ENCODE data around the gene CNOT6.
A peak's percentile ranks its signal among the peaks of the same experiment; 100 is the strongest.
"Not testable (repeated sequence)": the region's sequence is repeated elsewhere in the genome, so short reads cannot be mapped to it uniquely, and the experiment has no call there.

Gene CNOT6

DNA sequence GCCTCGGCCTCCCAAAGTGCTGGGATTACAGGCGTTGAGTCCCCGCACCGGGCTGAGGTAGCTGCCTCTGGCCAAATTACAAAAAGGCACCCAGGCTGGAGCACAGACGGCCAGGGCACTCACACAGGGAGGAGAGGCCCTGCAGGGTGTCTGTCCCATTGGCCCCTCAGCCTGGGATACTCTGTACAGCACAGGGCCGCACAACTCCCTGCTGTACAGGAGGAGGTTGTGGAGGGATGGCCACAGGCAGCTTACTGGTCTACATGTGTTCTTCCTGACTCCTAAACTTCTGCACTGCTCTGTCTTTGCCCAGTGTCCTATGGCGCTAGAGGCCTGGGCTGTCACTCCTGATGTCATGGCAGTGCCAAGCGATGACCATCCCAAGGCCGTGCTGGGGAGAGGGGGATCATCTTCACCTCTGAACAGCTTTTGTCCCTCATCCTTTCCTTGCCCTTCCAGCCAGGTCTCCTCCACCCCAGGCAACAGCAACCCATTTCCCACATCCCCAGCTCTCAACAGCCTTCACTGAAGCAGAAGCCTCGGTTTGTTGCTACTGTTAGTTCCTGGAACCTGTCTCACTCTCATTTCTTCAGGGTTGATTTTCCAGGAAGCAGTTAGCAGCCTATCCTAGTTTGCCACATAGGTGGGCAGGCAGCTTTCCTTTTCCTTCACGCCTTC is 1.8 kb upstream of the CNOT6 start:
- H3K9ac ChIP-seq (ENCODE audit: insufficient read length, low read depth): no peak overlapping the region
- DNase-seq (ENCODE audit: low read depth, low spot score): no peak

DNA sequence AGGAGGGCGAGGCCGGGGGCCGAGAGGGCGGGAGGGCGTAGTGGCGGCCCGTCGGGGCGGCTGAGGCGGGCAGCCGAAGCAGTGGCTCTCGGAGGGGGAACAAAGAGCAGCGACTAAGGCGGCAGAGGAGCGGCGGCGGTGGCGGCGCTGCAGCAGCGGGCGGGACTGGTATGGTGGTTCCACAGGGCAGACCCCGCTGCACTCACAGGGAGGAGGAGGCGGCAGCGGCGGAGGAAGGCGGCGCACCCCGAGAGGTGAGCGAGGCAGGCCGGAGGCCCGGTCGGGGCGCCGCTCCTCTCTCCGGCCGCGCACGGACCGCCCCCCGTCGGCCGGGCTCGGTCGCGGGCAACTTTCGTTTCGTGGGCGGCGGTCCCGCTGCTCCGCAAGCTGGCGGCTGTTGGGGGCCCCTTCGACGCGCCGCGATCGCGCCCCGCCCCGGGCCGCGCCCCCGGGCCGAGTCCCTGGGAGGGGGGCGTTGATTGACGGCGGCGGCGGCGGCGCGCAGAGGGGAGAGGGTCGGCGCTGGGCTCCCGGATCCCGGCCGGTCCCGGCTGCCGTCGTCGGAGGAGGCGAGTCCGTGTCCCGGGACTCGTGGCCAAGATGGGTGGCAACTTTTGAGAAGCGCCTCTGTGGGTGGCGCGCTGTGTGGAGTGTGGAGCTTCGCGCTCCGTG is 467 bp downstream of the CNOT6 start:
- H3K9ac ChIP-seq (ENCODE audit: insufficient read length, low read depth): peak overlapping the region; percentile 91
- DNase-seq (ENCODE audit: low read depth, low spot score): no peak

More for the DNA sequence above, 1.8 kb upstream of the CNOT6 start:
- Histone ChIP-seq H3K4me3 (ENCODE audit: insufficient read length, low read depth) (no peak overlapping the region), H3K9me3 (ENCODE audit: insufficient read depth, low read length) (no peaks in the 10 kb centered on the region), H3K4me1 (ENCODE audit: insufficient read depth, insufficient read length) (peaks cover 2% of the 10 kb centered on the region), H3K36me3 (ENCODE audit: insufficient read depth, insufficient read length, low read length) (peaks cover 17% of the 10 kb centered on the region), H3K27me3 (ENCODE audit: insufficient read depth, insufficient read length) (no peaks in the 10 kb centered on the region)
- TF ChIP-seq ZNF274 (IDR thresholded peaks at IDR 0.05; ENCODE audit: low read depth, low read length) (no peak), YY1 (IDR thresholded peaks at IDR 0.05; ENCODE audit: insufficient read depth, insufficient read length) (no peak), SUZ12 (IDR thresholded peaks at IDR 0.05; ENCODE audit: extremely low read depth, insufficient read depth, insufficient read length) (no peak)

DNA sequence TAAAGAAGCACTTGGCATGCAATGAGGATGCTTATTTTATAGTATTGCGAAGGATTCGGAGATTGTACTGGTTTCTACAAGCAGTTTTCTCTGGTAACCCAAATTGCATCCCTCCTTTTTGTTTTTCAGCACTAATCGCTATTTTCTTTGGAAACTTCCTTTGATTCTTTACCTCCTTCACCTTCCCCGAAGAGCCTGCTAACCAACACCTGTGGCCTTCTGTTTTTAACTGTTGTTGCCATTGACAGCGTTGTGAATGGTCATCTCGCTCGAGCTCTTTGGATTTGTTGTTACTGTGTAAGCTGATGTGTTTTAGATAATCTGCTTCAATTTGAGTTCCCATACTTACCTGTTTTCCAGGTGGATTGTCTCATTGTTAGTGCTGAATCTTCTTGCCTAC is 1.1 kb downstream of the CNOT6 start:
- Histone ChIP-seq H3K4me3 (ENCODE audit: insufficient read length, low read depth) (peak overlapping the region; percentile 84), H3K4me1 (ENCODE audit: insufficient read depth, insufficient read length) (peaks cover 2% of the 10 kb centered on the region), H3K9me3 (ENCODE audit: insufficient read depth, low read length) (no peaks in the 10 kb centered on the region), H3K27me3 (ENCODE audit: insufficient read depth, insufficient read length) (no peaks in the 10 kb centered on the region), H3K36me3 (ENCODE audit: insufficient read depth, insufficient read length, low read length) (peaks cover 18% of the 10 kb centered on the region), H3K9ac (ENCODE audit: insufficient read length, low read depth) (peak overlapping the region; percentile 83)
- no peak for TF ChIP-seq SUZ12 (IDR thresholded peaks at IDR 0.05; ENCODE audit: extremely low read depth, insufficient read depth, insufficient read length)
- TF ChIP-seq ZNF274 (IDR thresholded peaks at IDR 0.05; ENCODE audit: low read depth, low read length): no peak
- TF ChIP-seq YY1 (IDR thresholded peaks at IDR 0.05; ENCODE audit: insufficient read depth, insufficient read length): no peak
- no peak for DNase-seq (ENCODE audit: low read depth, low spot score)

More for the DNA sequence above, 467 bp downstream of the CNOT6 start:
- no peaks in the 10 kb centered on the region for H3K9me3 ChIP-seq (ENCODE audit: insufficient read depth, low read length)
- peaks cover 2% of the 10 kb centered on the region for H3K4me1 ChIP-seq (ENCODE audit: insufficient read depth, insufficient read length)
- no peaks in the 10 kb centered on the region for H3K27me3 ChIP-seq (ENCODE audit: insufficient read depth, insufficient read length)
- TF ChIP-seq SUZ12 (IDR thresholded peaks at IDR 0.05; ENCODE audit: extremely low read depth, insufficient read depth, insufficient read length): no peak
- TF ChIP-seq YY1 (IDR thresholded peaks at IDR 0.05; ENCODE audit: insufficient read depth, insufficient read length): no peak
- no peak for TF ChIP-seq ZNF274 (IDR thresholded peaks at IDR 0.05; ENCODE audit: low read depth, low read length)
- peaks cover 18% of the 10 kb centered on the region for H3K36me3 ChIP-seq (ENCODE audit: insufficient read depth, insufficient read length, low read length)
- peak overlapping the region; percentile 84 for H3K4me3 ChIP-seq (ENCODE audit: insufficient read length, low read depth)

DNA sequence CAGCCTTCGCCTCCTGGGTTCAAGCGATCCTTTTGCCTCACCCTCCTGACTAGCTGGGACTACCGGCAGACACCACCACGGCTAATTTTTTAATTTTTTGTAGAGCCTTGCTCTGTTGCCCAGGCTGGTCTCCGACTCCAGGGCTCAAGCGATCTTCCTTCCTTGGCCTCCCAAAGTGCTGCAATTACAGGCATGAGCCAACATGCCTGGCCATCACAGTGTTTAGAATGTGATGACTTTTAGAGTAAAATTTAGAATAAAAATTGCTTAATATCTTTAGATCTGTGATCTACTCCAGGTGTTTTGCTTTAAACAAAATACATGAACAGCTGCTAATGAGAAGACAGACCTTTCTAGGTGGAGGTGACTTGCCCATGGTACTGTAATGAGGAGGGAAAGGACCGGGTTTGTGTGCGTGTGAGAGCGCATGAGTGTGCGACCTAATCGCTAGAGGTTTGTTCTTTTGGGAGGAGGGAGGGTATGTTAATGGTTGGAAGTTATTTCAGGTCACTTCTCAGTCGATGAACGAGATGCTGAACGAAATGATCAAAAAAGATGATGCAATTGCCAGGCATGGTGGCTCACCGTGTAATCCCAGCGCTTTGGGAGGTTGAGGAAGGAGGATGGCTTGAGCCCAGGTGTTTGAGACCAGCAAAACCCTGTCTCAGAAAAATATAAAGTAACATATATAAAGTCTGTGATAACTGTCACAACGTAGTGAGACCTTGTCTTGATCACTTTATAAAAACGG is 2.0 kb downstream of the CNOT6 start:
- H3K4me3 ChIP-seq (ENCODE audit: insufficient read length, low read depth): no peak overlapping the region
- H3K9ac ChIP-seq (ENCODE audit: insufficient read length, low read depth): no peak overlapping the region
- H3K4me1 ChIP-seq (ENCODE audit: insufficient read depth, insufficient read length): peaks cover under 1% of the 10 kb centered on the region
- no peaks in the 10 kb centered on the region for H3K27me3 ChIP-seq (ENCODE audit: insufficient read depth, insufficient read length)
- H3K36me3 ChIP-seq (ENCODE audit: insufficient read depth, insufficient read length, low read length): peaks cover 20% of the 10 kb centered on the region
- H3K9me3 ChIP-seq (ENCODE audit: insufficient read depth, low read length): no peaks in the 10 kb centered on the region
- no peak for DNase-seq (ENCODE audit: low read depth, low spot score)
- no peak for TF ChIP-seq YY1 (IDR thresholded peaks at IDR 0.05; ENCODE audit: insufficient read depth, insufficient read length)
- TF ChIP-seq ZNF274 (IDR thresholded peaks at IDR 0.05; ENCODE audit: low read depth, low read length): no peak
- no peak for TF ChIP-seq SUZ12 (IDR thresholded peaks at IDR 0.05; ENCODE audit: extremely low read depth, insufficient read depth, insufficient read length)

DNA sequence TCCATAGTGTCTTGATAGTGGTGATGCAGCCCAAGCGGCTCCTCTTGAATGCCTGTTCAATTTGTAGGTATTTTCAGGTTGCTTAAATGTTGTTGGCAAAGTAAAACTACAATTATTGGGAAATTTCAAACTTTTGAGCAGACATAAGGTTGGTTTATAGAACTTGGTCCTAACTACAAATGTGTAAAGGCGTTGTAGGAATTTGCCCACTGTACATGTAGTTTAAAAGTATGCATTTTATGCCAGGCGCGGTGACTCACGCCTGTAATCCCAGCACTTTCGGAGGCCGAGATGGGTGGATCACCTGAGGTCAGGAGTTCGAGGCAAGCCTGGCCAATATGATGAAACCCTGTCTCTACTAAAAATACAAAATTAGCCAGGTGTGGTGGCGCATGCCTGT is 2.6 kb downstream of the CNOT6 start:
- H3K27me3 ChIP-seq (ENCODE audit: insufficient read depth, insufficient read length); H3K9me3 ChIP-seq (ENCODE audit: insufficient read depth, low read length); DNase-seq (ENCODE audit: low read depth, low spot score); H3K9ac ChIP-seq (ENCODE audit: insufficient read length, low read depth); H3K4me3 ChIP-seq (ENCODE audit: insufficient read length, low read depth); H3K4me1 ChIP-seq (ENCODE audit: insufficient read depth, insufficient read length): not testable (repeated sequence)
- H3K36me3 ChIP-seq (ENCODE audit: insufficient read depth, insufficient read length, low read length): peaks cover 20% of the 10 kb centered on the region

DNA sequence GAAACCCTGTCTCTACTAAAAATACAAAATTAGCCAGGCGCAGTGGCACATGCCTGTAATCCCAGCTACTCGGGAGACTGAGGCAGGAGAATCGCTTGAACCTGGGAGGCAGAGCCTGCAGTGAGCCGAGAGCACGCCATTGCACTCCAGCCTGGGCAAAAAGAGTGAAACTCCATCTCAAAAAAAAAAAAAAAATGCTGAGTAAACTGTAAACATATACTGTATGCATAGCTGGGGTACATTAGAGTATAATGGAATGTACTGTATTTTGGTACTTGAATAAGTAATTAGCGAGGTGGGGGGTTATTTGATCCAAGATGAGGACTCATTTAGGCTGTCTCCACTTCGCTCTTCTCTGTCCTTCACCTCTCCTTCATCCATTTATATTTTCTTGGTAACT is 3.7 kb downstream of the CNOT6 start:
- peaks cover 20% of the 10 kb centered on the region for H3K36me3 ChIP-seq (ENCODE audit: insufficient read depth, insufficient read length, low read length)
- H3K9me3 ChIP-seq (ENCODE audit: insufficient read depth, low read length); DNase-seq (ENCODE audit: low read depth, low spot score): not testable (repeated sequence)

DNA sequence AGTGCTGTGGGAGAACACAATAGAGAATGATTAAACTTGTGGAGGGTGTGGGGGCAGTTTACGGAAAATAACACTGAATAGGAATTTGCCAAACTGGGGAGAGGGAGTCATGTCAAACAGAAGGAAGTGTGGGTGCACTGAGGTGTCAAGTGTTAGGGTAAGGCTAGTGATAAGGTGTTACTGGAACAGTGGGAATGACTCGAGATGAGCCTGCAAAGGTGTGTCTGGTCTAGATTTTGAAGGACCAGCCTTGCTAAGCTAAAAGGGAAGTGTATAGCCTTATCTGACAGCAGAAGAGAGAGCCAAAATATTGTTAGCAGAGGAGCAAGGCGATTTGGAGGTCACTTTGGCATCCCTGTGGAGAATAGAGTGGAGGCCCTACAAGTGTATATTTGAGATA is 4.2 kb downstream of the CNOT6 start:
- Histone ChIP-seq H3K36me3 (ENCODE audit: insufficient read depth, insufficient read length, low read length) (peaks cover 20% of the 10 kb centered on the region), H3K4me3 (ENCODE audit: insufficient read length, low read depth) (no peak overlapping the region), H3K9ac (ENCODE audit: insufficient read length, low read depth) (no peak overlapping the region), H3K27me3 (ENCODE audit: insufficient read depth, insufficient read length) (no peaks in the 10 kb centered on the region), H3K4me1 (ENCODE audit: insufficient read depth, insufficient read length) (no peaks in the 10 kb centered on the region), H3K9me3 (ENCODE audit: insufficient read depth, low read length) (no peaks in the 10 kb centered on the region)
- TF ChIP-seq SUZ12 (IDR thresholded peaks at IDR 0.05; ENCODE audit: extremely low read depth, insufficient read depth, insufficient read length) (no peak), ZNF274 (IDR thresholded peaks at IDR 0.05; ENCODE audit: low read depth, low read length) (no peak), YY1 (IDR thresholded peaks at IDR 0.05; ENCODE audit: insufficient read depth, insufficient read length) (no peak)
- no peak for DNase-seq (ENCODE audit: low read depth, low spot score)

More for the DNA sequence above, 3.7 kb downstream of the CNOT6 start:
- not testable (repeated sequence) for H3K4me3 ChIP-seq (ENCODE audit: insufficient read length, low read depth); H3K27me3 ChIP-seq (ENCODE audit: insufficient read depth, insufficient read length); H3K4me1 ChIP-seq (ENCODE audit: insufficient read depth, insufficient read length); H3K9ac ChIP-seq (ENCODE audit: insufficient read length, low read depth)

Measured in NT2/D1 (cell line).